Measurements from ENCODE around the gene SERPINA1.

SERPINA1 gene

GRCh38 chr14:94395888-94396574, 7.6 kb upstream of the SERPINA1 start:
- Histone ChIP-seq H3K4me2 (ENCODE audit: low read depth, low read length) (no peak overlapping the region), H3K27me3 (replicated peaks; ENCODE audit: insufficient read depth, low read length) (no peaks in the 10 kb centered on the region), H2AFZ (ENCODE audit: low read length) (no peak overlapping the region), H3K36me3 (replicated peaks; ENCODE audit: insufficient read depth, low read length) (no peaks in the 10 kb centered on the region), H3K9me3 (replicated peaks; ENCODE audit: insufficient read depth, low read length) (no peaks in the 10 kb centered on the region), H3K4me1 (ENCODE audit: low read length) (no peaks in the 10 kb centered on the region), H3K9ac (ENCODE audit: low read length) (no peak overlapping the region), H3F3A (ENCODE audit: insufficient read depth, low read length) (no peaks in the 10 kb centered on the region), H3K27ac (ENCODE audit: low read length) (no peak overlapping the region), H3K9me2 (replicated peaks; ENCODE audit: insufficient read depth, low read length) (no peaks in the 10 kb centered on the region), H3K4me3 (ENCODE audit: low read length) (no peak overlapping the region), H3K79me2 (ENCODE audit: low read length) (no peaks in the 10 kb centered on the region), H4K20me1 (ENCODE audit: insufficient read depth, low read length) (no peaks in the 10 kb centered on the region)
- DNase-seq = no peak
- TF ChIP-seq EZH2phosphoT487 (IDR thresholded peaks at IDR 0.05; ENCODE audit: low read length) = no peak
- no peak for TF ChIP-seq EZH2 (optimal IDR thresholded peaks at IDR 0.05; ENCODE audit: low read depth, low read length)

- H3F3A ChIP-seq (ENCODE audit: insufficient read depth, low read length) = no peaks in the 10 kb centered on the region
- no peak overlapping the region for H3K4me3 ChIP-seq (ENCODE audit: low read length)
- no peak overlapping the region for H3K27ac ChIP-seq (ENCODE audit: low read length)
- no peak for DNase-seq
- TF ChIP-seq EZH2phosphoT487 (IDR thresholded peaks at IDR 0.05; ENCODE audit: low read length) (no peak), EZH2 (optimal IDR thresholded peaks at IDR 0.05; ENCODE audit: low read depth, low read length) (no peak), CTCF (IDR thresholded peaks at IDR 0.05; ENCODE audit: low read length) (no peak)
- no peaks in the 10 kb centered on the region for H4K20me1 ChIP-seq (ENCODE audit: insufficient read depth, low read length)
- no peak overlapping the region for H2AFZ ChIP-seq (ENCODE audit: low read length)
- no peak overlapping the region for H3K4me2 ChIP-seq (ENCODE audit: low read depth, low read length)
- H3K9ac ChIP-seq (ENCODE audit: low read length) = no peak overlapping the region
- H3K4me1 ChIP-seq (ENCODE audit: low read length) = no peaks in the 10 kb centered on the region
- no peaks in the 10 kb centered on the region for H3K9me3 ChIP-seq (replicated peaks; ENCODE audit: insufficient read depth, low read length)
- H3K79me2 ChIP-seq (ENCODE audit: low read length) = no peaks in the 10 kb centered on the region
- no peaks in the 10 kb centered on the region for H3K27me3 ChIP-seq (replicated peaks; ENCODE audit: insufficient read depth, low read length)
- H3K9me2 ChIP-seq (replicated peaks; ENCODE audit: insufficient read depth, low read length) = no peaks in the 10 kb centered on the region
- H3K36me3 ChIP-seq (replicated peaks; ENCODE audit: insufficient read depth, low read length) = no peaks in the 10 kb centered on the region
Measured at GRCh38 chr14:94395282-94395887, 7.0 kb upstream of the SERPINA1 start.

DNA sequence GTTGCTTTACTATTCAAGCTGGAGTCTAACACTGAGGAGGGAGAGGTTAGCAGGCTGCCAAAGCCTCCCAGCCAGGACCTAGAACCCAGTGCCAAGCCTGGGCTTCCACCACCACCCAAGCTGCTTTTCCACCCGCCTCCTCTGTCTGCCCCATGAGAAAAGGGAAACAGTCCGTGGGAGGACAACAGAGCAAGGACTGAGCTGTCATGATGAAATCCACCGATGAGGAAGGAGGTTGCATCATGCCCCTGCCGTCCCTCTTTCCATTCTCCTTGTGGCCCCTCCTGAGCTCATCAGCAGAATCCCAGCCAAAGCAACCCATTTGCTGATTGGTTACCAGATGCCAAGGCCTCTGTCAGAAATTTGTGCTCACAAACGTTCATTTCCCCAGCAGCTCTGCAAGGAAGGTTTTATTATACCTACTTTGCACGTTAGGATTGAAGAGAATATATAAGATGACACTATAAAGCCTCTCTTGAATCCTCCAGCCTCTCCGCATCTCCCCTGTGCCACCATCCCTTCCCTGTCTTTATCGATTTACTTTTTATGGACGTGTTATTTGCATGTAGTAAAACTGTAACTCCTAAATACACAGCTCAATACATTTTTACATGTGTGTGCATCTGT, 6.3 kb upstream of the SERPINA1 start:
- H3K79me2 ChIP-seq (ENCODE audit: low read length) = no peaks in the 10 kb centered on the region
- no peaks in the 10 kb centered on the region for H3K4me1 ChIP-seq (ENCODE audit: low read length)
- TF ChIP-seq EZH2phosphoT487 (IDR thresholded peaks at IDR 0.05; ENCODE audit: low read length) (no peak), EZH2 (optimal IDR thresholded peaks at IDR 0.05; ENCODE audit: low read depth, low read length) (no peak), CTCF (IDR thresholded peaks at IDR 0.05; ENCODE audit: low read length) (no peak)
- H3K9me2 ChIP-seq (replicated peaks; ENCODE audit: insufficient read depth, low read length) = no peaks in the 10 kb centered on the region
- no peaks in the 10 kb centered on the region for H4K20me1 ChIP-seq (ENCODE audit: insufficient read depth, low read length)
- no peaks in the 10 kb centered on the region for H3K27me3 ChIP-seq (replicated peaks; ENCODE audit: insufficient read depth, low read length)
- H2AFZ ChIP-seq (ENCODE audit: low read length) = no peak overlapping the region
- H3K27ac ChIP-seq (ENCODE audit: low read length) = no peak overlapping the region
- no peaks in the 10 kb centered on the region for H3F3A ChIP-seq (ENCODE audit: insufficient read depth, low read length)
- no peak overlapping the region for H3K9ac ChIP-seq (ENCODE audit: low read length)
- H3K9me3 ChIP-seq (replicated peaks; ENCODE audit: insufficient read depth, low read length) = no peaks in the 10 kb centered on the region
- DNase-seq = no peak
- H3K4me3 ChIP-seq (ENCODE audit: low read length) = no peak overlapping the region
- H3K4me2 ChIP-seq (ENCODE audit: low read depth, low read length) = no peak overlapping the region
- no peaks in the 10 kb centered on the region for H3K36me3 ChIP-seq (replicated peaks; ENCODE audit: insufficient read depth, low read length)
